Peyer's patch (tissue), 4 donors: Measurements from ENCODE around the gene NFRKB.

Experiments used
- POLR2A ChIP-seq, 2 donors: fragments of 450-650 bp; IDR thresholded peaks; one replicate each; pipeline ENCODE4 v1.5.1; 2017; ENCODE audit warnings: antibody characterized with exemption in 2 of 2, mild to moderate bottlenecking in 2 of 2, moderate library complexity in 2 of 2
- TF ChIP-seq, protein P1 (sequence below), 6 experiments: fragments of 450-650 bp in 4 of 6; fragments of 200-600 bp in 2 of 6; sonication (generic) in 1 of 6; IDR thresholded peaks; one replicate each; pipeline ENCODE4 v1.5.1; 2017 to 2019; ENCODE audit warnings: antibody characterized with exemption in 6 of 6, mild to moderate bottlenecking in 3 of 6, moderate library complexity in 1 of 6

DNA sequence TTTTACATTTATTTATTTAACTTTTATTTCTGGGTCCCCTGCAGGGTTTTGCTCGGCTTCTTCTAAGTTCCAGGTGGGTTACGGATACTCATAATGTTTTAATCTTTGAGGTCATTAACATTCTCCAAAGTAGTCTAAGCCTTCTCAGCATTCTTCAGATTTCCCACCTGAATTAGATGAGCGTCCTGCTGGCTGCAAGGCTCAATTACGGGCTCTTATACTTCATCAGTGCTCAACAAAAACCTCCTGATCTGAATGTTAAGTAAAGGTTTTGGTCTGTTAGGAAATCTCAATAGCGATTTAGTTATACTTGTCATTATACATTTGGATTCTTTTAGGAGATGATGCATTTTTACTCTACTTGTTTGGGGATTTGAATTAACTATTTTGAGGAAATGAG is 27.3 kb upstream of the NFRKB start:
- TF ChIP-seq, protein P1, sequence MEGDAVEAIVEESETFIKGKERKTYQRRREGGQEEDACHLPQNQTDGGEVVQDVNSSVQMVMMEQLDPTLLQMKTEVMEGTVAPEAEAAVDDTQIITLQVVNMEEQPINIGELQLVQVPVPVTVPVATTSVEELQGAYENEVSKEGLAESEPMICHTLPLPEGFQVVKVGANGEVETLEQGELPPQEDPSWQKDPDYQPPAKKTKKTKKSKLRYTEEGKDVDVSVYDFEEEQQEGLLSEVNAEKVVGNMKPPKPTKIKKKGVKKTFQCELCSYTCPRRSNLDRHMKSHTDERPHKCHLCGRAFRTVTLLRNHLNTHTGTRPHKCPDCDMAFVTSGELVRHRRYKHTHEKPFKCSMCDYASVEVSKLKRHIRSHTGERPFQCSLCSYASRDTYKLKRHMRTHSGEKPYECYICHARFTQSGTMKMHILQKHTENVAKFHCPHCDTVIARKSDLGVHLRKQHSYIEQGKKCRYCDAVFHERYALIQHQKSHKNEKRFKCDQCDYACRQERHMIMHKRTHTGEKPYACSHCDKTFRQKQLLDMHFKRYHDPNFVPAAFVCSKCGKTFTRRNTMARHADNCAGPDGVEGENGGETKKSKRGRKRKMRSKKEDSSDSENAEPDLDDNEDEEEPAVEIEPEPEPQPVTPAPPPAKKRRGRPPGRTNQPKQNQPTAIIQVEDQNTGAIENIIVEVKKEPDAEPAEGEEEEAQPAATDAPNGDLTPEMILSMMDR (IDR thresholded peaks at IDR 0.05): no peak
- no peak for TF ChIP-seq POLR2A (IDR thresholded peaks at IDR 0.05)
